ENCODE measurements around the gene C18orf63.

C18orf63 gene

GRCh38 chr18:74333091-74333490 is 17.5 kb downstream of the C18orf63 start:
- Histone ChIP-seq H3K4me3 (replicated peaks; ENCODE audit: low read depth, low read length) (no peak overlapping the region), H3K27me3 (replicated peaks; ENCODE audit: control insufficient read depth, insufficient read depth, low read length) (no peaks in the 10 kb centered on the region), H3K36me3 (ENCODE audit: control insufficient read depth, insufficient read depth, low read length) (no peaks in the 10 kb centered on the region)
- TF ChIP-seq, protein P1, sequence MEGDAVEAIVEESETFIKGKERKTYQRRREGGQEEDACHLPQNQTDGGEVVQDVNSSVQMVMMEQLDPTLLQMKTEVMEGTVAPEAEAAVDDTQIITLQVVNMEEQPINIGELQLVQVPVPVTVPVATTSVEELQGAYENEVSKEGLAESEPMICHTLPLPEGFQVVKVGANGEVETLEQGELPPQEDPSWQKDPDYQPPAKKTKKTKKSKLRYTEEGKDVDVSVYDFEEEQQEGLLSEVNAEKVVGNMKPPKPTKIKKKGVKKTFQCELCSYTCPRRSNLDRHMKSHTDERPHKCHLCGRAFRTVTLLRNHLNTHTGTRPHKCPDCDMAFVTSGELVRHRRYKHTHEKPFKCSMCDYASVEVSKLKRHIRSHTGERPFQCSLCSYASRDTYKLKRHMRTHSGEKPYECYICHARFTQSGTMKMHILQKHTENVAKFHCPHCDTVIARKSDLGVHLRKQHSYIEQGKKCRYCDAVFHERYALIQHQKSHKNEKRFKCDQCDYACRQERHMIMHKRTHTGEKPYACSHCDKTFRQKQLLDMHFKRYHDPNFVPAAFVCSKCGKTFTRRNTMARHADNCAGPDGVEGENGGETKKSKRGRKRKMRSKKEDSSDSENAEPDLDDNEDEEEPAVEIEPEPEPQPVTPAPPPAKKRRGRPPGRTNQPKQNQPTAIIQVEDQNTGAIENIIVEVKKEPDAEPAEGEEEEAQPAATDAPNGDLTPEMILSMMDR (IDR thresholded peaks at IDR 0.05; ENCODE audit: insufficient read depth, low read length, poor library complexity, severe bottlenecking) = no peak
- DNase-seq (ENCODE audit: extremely low read depth, insufficient read length) = no peak

DNA sequence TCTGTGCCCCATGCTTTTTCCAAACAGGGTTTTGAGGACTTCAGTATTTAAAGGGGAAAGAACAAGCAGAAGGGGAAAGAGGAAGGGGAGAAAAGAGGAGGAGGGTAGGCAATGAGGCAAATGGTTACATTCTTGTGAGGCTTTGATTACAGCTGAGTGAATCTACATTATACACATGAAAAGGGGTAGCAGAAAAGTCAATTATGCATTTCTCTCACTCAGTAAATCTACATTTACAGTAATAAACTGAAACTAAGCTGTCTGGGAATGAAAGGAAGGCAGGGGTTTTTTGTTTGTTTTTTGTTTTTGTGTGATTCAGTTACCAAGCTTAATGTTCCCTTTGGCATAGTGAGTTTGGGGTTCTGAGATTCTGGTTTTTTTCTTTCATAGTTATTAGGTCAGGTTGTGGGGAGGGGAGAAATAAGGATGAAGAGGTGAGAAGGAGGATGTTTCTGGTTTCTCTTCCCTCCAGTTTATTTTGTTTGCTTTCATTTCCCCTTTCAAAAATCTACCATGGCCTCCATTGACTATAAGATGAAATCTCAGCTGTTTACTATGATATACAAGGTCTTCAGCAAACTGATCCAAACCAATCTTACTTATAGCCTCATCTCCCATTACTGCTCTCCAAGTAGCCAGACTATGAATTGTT is 18.7 kb downstream of the C18orf63 start:
- no peak overlapping the region for H3K4me3 ChIP-seq (replicated peaks; ENCODE audit: low read depth, low read length)
- DNase-seq (ENCODE audit: extremely low read depth, insufficient read length) = no peak
- TF ChIP-seq, protein P1 (IDR thresholded peaks at IDR 0.05; ENCODE audit: insufficient read depth, low read length, poor library complexity, severe bottlenecking) = no peak
- no peaks in the 10 kb centered on the region for H3K36me3 ChIP-seq (ENCODE audit: control insufficient read depth, insufficient read depth, low read length)
- H3K27me3 ChIP-seq (replicated peaks; ENCODE audit: control insufficient read depth, insufficient read depth, low read length) = no peaks in the 10 kb centered on the region

GRCh38 chr18:74336656-74337055 is 21.0 kb downstream of the C18orf63 start:
- Histone ChIP-seq H3K4me3 (replicated peaks; ENCODE audit: low read depth, low read length) (no peak overlapping the region), H3K27me3 (replicated peaks; ENCODE audit: control insufficient read depth, insufficient read depth, low read length) (no peaks in the 10 kb centered on the region), H3K36me3 (ENCODE audit: control insufficient read depth, insufficient read depth, low read length) (no peaks in the 10 kb centered on the region)
- TF ChIP-seq, protein P1 (IDR thresholded peaks at IDR 0.05; ENCODE audit: insufficient read depth, low read length, poor library complexity, severe bottlenecking) = no peak
- DNase-seq (ENCODE audit: extremely low read depth, insufficient read length) = no peak

DNA sequence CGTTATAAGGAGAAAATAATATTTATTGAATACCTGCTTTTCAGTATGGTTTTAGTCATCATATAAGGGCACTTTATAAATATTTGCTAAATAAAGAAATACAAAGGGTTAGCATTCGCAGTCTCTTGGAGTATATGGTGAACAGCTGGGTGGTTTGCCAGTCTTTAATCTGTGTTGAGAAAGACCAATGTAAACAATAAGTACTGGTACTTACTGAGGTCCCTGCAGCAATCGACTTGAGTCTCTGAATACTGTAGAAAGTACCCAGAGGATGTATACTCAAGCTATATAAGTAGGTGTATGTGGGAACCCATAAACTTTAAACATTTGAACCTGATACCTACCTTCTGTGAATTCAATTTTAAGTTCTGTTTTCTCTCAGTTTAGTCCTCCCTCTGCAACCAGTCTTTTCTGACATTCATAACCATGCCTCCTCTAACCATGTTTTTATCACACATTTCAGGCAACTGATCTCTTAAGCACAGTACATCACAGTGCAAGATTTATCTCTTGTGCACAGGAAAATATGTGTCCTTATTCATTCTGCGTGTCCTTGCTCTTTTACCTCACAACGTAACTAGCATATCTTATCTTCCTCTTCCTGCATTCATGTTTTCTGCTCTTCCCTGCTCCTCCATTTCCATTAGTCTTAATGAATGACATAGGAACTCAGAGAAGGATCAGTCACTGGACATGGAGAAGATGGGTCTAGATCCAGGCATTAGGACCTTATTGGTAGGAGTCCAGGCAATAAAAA is 21.7 kb downstream of the C18orf63 start:
- no peak for DNase-seq (ENCODE audit: extremely low read depth, insufficient read length)
- Histone ChIP-seq H3K36me3 (ENCODE audit: control insufficient read depth, insufficient read depth, low read length) (no peaks in the 10 kb centered on the region), H3K27me3 (replicated peaks; ENCODE audit: control insufficient read depth, insufficient read depth, low read length) (no peaks in the 10 kb centered on the region), H3K4me3 (replicated peaks; ENCODE audit: low read depth, low read length) (no peak overlapping the region)
- TF ChIP-seq, protein P1 (IDR thresholded peaks at IDR 0.05; ENCODE audit: insufficient read depth, low read length, poor library complexity, severe bottlenecking) = no peak

GRCh38 chr18:74337912-74338309 is 22.3 kb downstream of the C18orf63 start:
- TF ChIP-seq, protein P1 (IDR thresholded peaks at IDR 0.05; ENCODE audit: insufficient read depth, low read length, poor library complexity, severe bottlenecking) = no peak
- no peaks in the 10 kb centered on the region for H3K27me3 ChIP-seq (replicated peaks; ENCODE audit: control insufficient read depth, insufficient read depth, low read length)
- no peaks in the 10 kb centered on the region for H3K36me3 ChIP-seq (ENCODE audit: control insufficient read depth, insufficient read depth, low read length)
- no peak for DNase-seq (ENCODE audit: extremely low read depth, insufficient read length)
- no peak overlapping the region for H3K4me3 ChIP-seq (replicated peaks; ENCODE audit: low read depth, low read length)

Measured in GM06990 (cell line).